ENCODE results near the gene CHRM2. TPM values are rescaled to one million over a fixed set of nuclear protein-coding genes. Genes with fewer than 3 reads are reported as not detected.
A peak's percentile ranks its signal among the peaks of the same experiment; 100 is the strongest.

CHRM2 gene
- polyA plus RNA-seq, 1 of the 3 experiments (the other 2 are of a cell fraction), result 0.23 TPM

DNA sequence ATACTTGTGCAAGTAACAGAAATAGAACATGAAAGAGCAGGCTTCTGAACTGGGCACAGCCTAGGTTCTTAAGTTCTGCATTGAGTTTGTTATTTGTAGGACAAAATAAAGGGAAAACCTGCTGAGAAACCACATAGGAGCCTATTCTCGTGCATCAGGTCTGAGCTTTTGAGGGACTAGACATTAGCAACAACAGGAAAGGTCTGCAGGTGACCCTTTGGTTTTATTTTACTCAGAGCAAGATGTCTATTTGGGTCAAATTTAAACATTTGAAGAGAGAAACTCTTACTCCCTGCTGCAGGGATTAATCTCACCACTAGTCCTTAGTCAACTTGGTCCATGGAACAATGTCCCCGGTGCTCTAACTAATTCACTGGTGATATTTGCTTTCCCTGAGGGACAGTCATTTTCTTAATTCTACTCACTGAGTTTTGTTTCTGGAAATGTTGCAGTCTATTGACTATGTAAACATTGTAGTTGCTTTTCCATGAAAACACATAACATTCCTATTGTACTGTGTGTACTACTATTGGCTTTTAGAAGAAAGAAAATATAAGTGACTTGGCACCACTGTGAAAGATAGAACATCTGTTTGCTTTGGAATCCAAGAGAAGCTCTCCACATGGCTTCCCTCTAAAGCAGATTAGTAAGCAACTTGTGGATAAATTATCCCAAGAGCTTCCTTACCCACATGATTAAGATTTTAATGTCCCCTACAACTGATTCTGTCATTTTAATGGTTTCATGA is 108.2 kb downstream of the CHRM2 start:
- no peak overlapping the region for H2AFZ ChIP-seq (ENCODE audit: low read depth)
- no peaks in the 10 kb centered on the region for H3K36me3 ChIP-seq (replicated peaks in 1 of 2; ENCODE audit: control insufficient read depth in 1 of 2, insufficient read depth in 2 of 2, low read length in 1 of 2)
- no peak overlapping the region for H3K27ac ChIP-seq (ENCODE audit: low read depth in 2 of 2, low read length in 1 of 2)
- H3K9me2 ChIP-seq, result no peaks in the 10 kb centered on the region
- H4K20me1 ChIP-seq (ENCODE audit: insufficient read depth), result no peaks in the 10 kb centered on the region
- POLR2A ChIA-PET, result interaction anchor here (0.6 kb wide), 1 partner anchor 284 kb away, joined by 3 read pairs; no protein-coding TSS in a partner anchor
- no peak for DNase-seq
- H3K4me3 ChIP-seq (ENCODE audit: low read depth in 2 of 2, low read length in 1 of 2), result no peak overlapping the region
- 15% methylated on average over 2 of the region's 2 CpGs for WGBS (ENCODE audit: low lambda C conversion rate)
- TF ChIP-seq RCOR1 (IDR thresholded peaks at IDR 0.05; ENCODE audit: low read length) (no peak), TEAD4 (IDR thresholded peaks at IDR 0.05; ENCODE audit: borderline replicate concordance, insufficient read depth) (no peak), ELF1 (IDR thresholded peaks at IDR 0.05) (no peak), SMC3 (IDR thresholded peaks at IDR 0.05; ENCODE audit: low read depth, low read length) (no peak)
- H3F3A ChIP-seq (replicated peaks; ENCODE audit: insufficient read depth), result no peaks in the 10 kb centered on the region
- no peaks in the 10 kb centered on the region for H3K9me3 ChIP-seq
- no peaks in the 10 kb centered on the region for H3K27me3 ChIP-seq (ENCODE audit: insufficient read depth)
- H3K79me2 ChIP-seq (ENCODE audit: insufficient read depth), result no peaks in the 10 kb centered on the region
- CTCF ChIA-PET, result no interaction called here
- H3K4me1 ChIP-seq (ENCODE audit: control insufficient read depth in 1 of 2, insufficient read depth in 2 of 2, low read depth in 1 of 2, low read length in 1 of 2), result no peaks in the 10 kb centered on the region
- H3K4me2 ChIP-seq, result no peak overlapping the region
- H3K9ac ChIP-seq, result no peak overlapping the region

DNA sequence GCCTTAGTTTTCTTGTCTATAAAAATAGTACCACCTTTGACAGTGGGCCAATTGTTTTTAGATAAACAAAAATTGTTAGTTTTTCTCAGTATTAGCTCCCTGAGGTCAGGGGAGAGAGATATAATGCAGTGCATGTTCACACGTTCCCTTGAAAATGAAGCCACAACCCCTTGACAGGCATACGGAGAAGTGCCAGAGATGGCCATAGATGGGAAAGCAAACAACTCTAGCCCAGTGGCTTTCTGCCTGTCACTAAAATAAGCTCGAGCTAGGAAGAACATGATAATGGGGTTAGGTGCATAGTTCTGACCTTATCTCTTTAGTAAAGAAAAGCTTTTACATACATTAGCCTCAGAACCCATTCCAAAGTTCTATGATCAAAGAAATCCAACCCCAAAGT is 124.9 kb downstream of the CHRM2 start:
- POLR2A ChIA-PET, result interaction anchor here (0.7 kb wide), 1 partner anchor 10 kb away, joined by 3 read pairs; no protein-coding TSS in a partner anchor
- CTCF ChIA-PET, result no interaction called here
- no peak overlapping the region for H2AFZ ChIP-seq (ENCODE audit: low read depth)

DNA sequence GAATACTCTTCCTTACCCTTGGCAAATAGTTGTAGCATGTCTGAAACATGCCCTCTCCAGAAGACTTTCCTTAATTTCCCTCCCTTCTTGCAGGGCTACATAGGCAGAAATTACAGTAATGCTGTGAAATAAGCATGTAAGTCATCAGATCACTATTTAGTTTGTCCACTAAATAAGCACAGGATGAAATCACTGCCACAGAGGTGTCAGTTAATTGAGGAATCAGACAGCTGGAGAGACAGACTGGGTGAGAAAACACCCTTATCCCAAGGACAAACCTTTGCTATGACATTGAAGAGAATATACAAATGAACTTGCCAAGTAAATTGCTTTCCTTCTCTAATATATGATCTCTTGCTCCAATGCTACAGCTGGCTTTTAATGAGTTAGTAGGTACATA is 129.3 kb downstream of the CHRM2 start:
- TF ChIP-seq GATA2 (CRISPR knock-in tag; IDR thresholded peaks at IDR 0.05) (no peak), RAD21 (IDR thresholded peaks at IDR 0.05; ENCODE audit: low read length) (no peak), TAF1 (IDR thresholded peaks at IDR 0.05; ENCODE audit: borderline replicate concordance, low read depth, low read length) (no peak), NRF1 (IDR thresholded peaks at IDR 0.05; ENCODE audit: low read depth, low read length) (no peak), MEF2A (IDR thresholded peaks at IDR 0.05; ENCODE audit: borderline replicate concordance, low read depth) (no peak), FOXJ3 (CRISPR knock-in tag; IDR thresholded peaks at IDR 0.05) (no peak)
- POLR2A ChIA-PET, result no interaction called here
- Histone ChIP-seq H3K9ac (no peak overlapping the region), H3K36me3 (replicated peaks in 1 of 2; ENCODE audit: control insufficient read depth in 1 of 2, insufficient read depth in 2 of 2, low read length in 1 of 2) (no peaks in the 10 kb centered on the region), H3K9me3 (no peaks in the 10 kb centered on the region; the same call in 1 of the 2 replicates), H3K27ac (ENCODE audit: low read depth in 2 of 2, low read length in 1 of 2) (no peak overlapping the region), H4K20me1 (ENCODE audit: insufficient read depth) (no peaks in the 10 kb centered on the region), H3K79me2 (ENCODE audit: insufficient read depth) (no peaks in the 10 kb centered on the region), H3K4me1 (ENCODE audit: control insufficient read depth in 1 of 2, insufficient read depth in 2 of 2, low read depth in 1 of 2, low read length in 1 of 2) (no peaks in the 10 kb centered on the region), H3F3A (replicated peaks; ENCODE audit: insufficient read depth) (no peaks in the 10 kb centered on the region), H3K27me3 (ENCODE audit: insufficient read depth) (no peaks in the 10 kb centered on the region), H3K9me2 (no peaks in the 10 kb centered on the region), H3K4me3 (ENCODE audit: low read depth in 2 of 2, low read length in 1 of 2) (no peak overlapping the region), H3K4me2 (no peak overlapping the region), H2AFZ (ENCODE audit: low read depth) (0 out of 2 replicates have a peak overlapping the region, but pooled peaks have one; percentile 34)
- no peak for DNase-seq
- CTCF ChIA-PET, result no interaction called here

More for the DNA sequence above, 124.9 kb downstream of the CHRM2 start:
- no peaks in the 10 kb centered on the region for H3F3A ChIP-seq (replicated peaks; ENCODE audit: insufficient read depth)
- no peaks in the 10 kb centered on the region for H3K36me3 ChIP-seq (replicated peaks in 1 of 2; ENCODE audit: control insufficient read depth in 1 of 2, insufficient read depth in 2 of 2, low read length in 1 of 2)
- H3K4me3 ChIP-seq (ENCODE audit: low read depth in 2 of 2, low read length in 1 of 2), result no peak overlapping the region
- no peak for DNase-seq
- H3K27ac ChIP-seq (ENCODE audit: low read depth in 2 of 2, low read length in 1 of 2), result no peak overlapping the region
- no peaks in the 10 kb centered on the region for H4K20me1 ChIP-seq (ENCODE audit: insufficient read depth)
- H3K4me2 ChIP-seq, result no peak overlapping the region
- no peaks in the 10 kb centered on the region for H3K9me2 ChIP-seq
- no peaks in the 10 kb centered on the region for H3K79me2 ChIP-seq (ENCODE audit: insufficient read depth)
- no peak overlapping the region for H3K9ac ChIP-seq
- H3K9me3 ChIP-seq, result no peaks in the 10 kb centered on the region; the same call in 1 of the 2 replicates
- TF ChIP-seq EZH2phosphoT487 (IDR thresholded peaks at IDR 0.05; ENCODE audit: borderline replicate concordance, low read depth) (no peak), TAF1 (IDR thresholded peaks at IDR 0.05; ENCODE audit: borderline replicate concordance, low read depth, low read length) (no peak)
- H3K4me1 ChIP-seq (ENCODE audit: control insufficient read depth in 1 of 2, insufficient read depth in 2 of 2, low read depth in 1 of 2, low read length in 1 of 2), result no peaks in the 10 kb centered on the region
- H3K27me3 ChIP-seq (ENCODE audit: insufficient read depth), result no peaks in the 10 kb centered on the region
- WGBS (ENCODE audit: low lambda C conversion rate), result 45% methylated on average over 3 of the region's 3 CpGs
